ENCODE measurements around the gene ZKSCAN1.
"Not testable (repeated sequence)": the region's sequence is repeated elsewhere in the genome, so short reads cannot be mapped to it uniquely, and the experiment has no call there.

Gene ZKSCAN1

DNA sequence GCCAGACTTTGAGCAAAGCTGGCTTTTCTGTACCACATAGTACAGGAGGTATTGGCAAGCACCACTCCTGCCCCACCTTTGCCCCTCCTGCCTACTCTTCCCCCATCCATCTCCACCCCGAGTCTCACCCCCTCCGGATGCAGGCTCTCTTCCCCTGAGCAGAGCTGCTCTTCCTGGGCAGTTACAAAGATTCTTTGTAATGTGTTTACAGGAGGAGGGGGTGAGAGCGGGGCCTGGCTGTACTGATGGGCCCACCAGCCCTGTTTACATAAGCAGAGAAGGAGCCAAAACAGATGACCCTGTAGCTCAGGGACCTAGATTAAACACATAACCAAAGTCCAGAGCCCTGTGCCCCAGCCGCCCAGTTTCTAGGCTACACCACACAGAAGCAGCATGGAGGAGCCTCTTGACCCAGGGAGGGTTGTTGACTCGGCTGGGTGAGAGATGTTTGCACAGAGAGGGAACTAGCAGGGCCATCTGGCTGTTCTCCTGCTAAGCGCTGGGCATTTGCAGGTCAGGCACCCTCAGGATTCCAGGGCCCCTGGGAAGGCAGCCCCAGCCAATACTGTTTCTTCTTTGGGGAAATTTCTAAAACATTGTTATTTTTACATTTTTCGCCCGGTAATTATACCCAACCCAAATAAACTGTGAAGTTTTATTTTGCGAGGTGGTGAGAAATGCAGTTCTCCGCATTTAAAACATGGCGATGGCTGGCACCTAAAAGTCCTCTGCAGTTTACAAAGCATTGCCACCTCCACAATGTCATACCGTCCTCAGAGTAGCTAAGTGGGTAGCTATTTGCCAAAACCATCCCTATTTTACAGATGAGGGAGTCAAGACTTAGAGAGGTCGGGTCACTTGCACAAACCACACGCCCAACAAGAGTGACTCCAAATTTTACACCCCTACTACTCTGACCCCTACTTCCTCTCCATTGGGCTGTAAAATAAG lies 11.4 kb upstream of the ZKSCAN1 start:
- DNase-seq (ENCODE audit: low read depth in 2 of 2) = no peak

- no peak for DNase-seq (ENCODE audit: low read depth in 2 of 2)
These were observed 7.5 kb upstream of the ZKSCAN1 start for GRCh38 chr7:100007887-100008286.

- DNase-seq (ENCODE audit: low read depth in 2 of 2) = no peak
These were observed 6.9 kb upstream of the ZKSCAN1 start for GRCh38 chr7:100008525-100008924.

- DNase-seq (ENCODE audit: low read depth in 2 of 2) = not testable (repeated sequence)
These were observed 5.4 kb upstream of the ZKSCAN1 start for GRCh38 chr7:100009952-100010351.

DNA sequence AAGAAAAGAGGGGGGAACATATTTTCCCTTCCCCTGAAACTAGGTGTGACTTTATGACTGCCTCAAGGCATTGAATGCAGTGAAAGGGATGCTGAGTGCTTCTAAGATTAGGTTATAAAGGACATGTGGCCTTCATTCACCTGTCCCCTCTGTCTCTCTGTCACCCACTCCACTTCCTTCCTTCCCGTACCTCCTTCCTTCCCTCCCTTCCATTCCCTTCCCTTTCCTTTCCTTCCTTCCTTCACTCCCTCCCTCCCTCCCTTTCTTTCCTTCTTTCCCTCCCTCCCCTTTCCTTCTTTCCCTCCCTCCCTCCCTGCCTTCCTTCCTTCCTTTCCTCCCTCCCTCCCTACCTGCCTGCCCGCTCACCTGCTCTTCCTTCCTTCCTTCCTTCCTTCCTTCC lies 4.5 kb upstream of the ZKSCAN1 start:
- no peak for DNase-seq (ENCODE audit: low read depth in 2 of 2)

DNA sequence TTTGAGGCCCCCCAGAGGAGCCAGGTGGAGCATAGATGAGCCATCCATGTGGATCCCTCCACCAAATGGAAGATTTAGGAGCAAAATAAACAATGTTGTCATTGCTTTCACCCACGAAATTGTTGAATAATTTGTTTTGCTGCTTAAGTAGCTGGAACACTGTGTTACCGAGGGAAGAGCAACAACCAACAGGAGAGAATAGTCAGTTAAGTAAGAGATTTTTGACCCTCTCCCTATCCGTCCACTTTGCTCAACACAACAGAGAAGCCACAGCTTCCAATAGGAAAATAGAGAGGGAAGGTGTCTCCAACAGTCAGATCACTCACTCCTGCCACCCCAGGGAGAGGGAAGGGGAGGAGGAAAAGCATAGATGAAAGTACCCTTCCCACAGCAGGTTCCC lies 3.9 kb upstream of the ZKSCAN1 start:
- DNase-seq (ENCODE audit: low read depth in 2 of 2) = no peak

- DNase-seq (ENCODE audit: low read depth in 2 of 2) = not testable (repeated sequence)
These were observed 2.7 kb upstream of the ZKSCAN1 start for GRCh38 chr7:100012385-100013327.

GRCh38 chr7:100013328-100013676 lies 2.1 kb upstream of the ZKSCAN1 start:
- no peak for DNase-seq (ENCODE audit: low read depth in 2 of 2)

GRCh38 chr7:100016215-100016901 lies 962 bp downstream of the ZKSCAN1 start:
- no peak for DNase-seq (ENCODE audit: low read depth in 2 of 2)

DNA sequence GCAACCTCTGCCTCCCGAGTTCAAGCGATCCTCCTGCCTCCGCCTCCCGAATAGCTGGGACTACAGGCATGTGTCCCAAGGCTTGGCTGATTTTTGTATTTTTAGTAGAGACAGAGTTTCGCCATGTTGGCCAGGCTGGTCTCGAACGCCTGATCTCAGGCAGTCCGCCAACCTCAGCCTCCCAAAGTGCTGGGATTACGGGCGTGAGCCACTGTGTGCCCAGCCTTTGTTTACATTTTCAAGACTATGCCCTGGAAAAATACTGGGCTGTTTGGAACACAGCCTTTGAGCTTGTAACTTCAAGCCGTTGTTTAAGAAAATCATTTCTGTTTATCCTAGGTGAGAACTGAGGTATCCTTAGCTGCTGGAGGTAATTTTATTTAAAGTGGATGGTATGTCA lies 1.9 kb downstream of the ZKSCAN1 start:
- no peak for DNase-seq (ENCODE audit: low read depth in 2 of 2)

DNA sequence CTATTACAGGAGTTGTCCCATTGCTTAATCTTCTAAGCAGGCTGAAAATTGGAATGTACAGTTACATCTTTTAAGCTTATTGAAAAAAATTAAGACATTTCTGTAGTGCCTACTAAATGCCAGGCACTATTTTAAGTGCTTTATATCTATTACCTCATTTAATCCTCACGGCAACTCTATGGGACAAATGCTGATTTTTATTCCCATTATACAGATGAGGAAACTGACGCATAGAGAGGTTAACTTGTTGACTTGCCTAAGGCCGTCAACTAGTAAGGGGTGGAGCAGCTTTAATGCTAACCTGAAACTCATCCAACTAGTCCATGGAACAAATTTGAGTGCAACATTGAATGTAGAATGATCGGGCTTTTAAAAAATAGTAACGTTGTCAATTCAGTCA lies 2.5 kb downstream of the ZKSCAN1 start:
- DNase-seq (ENCODE audit: low read depth in 2 of 2) = no peak

GRCh38 chr7:100019908-100020307 lies 4.5 kb downstream of the ZKSCAN1 start:
- DNase-seq (ENCODE audit: low read depth in 2 of 2) = no peak

GRCh38 chr7:100021297-100021696 lies 5.9 kb downstream of the ZKSCAN1 start:
- no peak for DNase-seq (ENCODE audit: low read depth in 2 of 2)

DNA sequence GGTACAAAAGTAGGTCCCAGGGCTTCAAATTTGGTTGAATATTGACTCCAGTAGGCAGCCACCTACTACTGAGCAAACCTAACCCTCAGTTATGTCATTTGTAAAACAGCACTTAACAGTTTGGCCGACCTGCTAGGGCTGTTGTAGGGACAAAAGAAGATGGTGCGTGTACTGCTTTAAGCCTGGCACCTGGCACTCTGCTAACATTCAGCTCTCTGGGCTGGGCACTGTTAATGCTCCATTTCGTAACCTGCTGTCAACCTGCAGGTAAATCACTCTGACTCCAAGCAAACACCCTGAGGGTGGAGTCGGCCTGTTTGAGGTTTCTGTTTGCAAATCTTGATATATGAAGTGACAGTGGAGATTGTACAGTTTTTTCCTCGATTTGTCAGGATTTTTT lies 7.2 kb downstream of the ZKSCAN1 start:
- DNase-seq (ENCODE audit: low read depth in 2 of 2) = no peak

- DNase-seq (ENCODE audit: low read depth in 2 of 2) = no peak
These were observed 8.1 kb downstream of the ZKSCAN1 start for GRCh38 chr7:100023526-100023925.

GRCh38 chr7:100024020-100024619 lies 8.7 kb downstream of the ZKSCAN1 start:
- DNase-seq (ENCODE audit: low read depth in 2 of 2) = no peak

DNA sequence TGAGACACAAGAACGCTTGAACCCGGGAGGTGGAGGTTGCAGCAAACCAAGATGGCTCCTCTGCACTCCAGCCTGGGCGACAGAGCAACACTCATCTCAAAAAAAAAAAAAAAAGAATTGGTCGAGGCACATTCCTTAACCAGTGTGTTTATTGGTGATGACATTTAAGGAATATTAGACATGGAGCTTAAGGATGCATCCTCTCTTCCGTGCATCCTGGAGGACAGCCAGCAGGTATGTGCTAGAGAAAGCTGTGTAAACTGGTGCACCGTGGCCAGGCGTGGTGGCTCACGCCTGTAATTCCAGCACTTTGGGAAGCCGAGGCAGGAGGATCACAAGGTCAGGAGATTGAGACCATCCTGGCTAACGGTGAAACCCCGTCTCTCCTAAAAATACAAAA lies 11.8 kb downstream of the ZKSCAN1 start:
- DNase-seq (ENCODE audit: low read depth in 2 of 2) = no peak

GRCh38 chr7:100029596-100029995 lies 14.2 kb downstream of the ZKSCAN1 start:
- DNase-seq (ENCODE audit: low read depth in 2 of 2) = no peak

GRCh38 chr7:100033526-100033925 lies 18.1 kb downstream of the ZKSCAN1 start:
- DNase-seq (ENCODE audit: low read depth in 2 of 2) = no peak

GRCh38 chr7:100034871-100035510 lies 19.6 kb downstream of the ZKSCAN1 start:
- no peak for DNase-seq (ENCODE audit: low read depth in 2 of 2)

DNA sequence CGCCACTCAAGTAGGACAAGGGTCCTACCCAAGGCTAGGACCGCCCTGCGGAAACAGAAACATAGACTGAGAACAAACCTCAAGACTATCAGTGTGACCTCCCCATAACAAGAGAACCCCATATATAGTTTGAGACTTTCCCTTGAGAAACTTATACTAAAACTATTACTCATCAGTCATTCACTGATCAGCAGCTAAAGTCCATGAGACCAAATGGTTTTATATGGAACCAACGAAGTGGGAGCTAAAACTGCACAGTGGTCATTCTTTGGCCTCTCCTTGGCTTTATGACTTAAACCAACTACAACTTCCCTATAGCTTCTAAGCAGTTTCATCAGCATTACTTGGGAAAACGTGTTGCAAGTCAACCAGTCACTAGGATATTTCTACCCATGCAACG lies 20.5 kb downstream of the ZKSCAN1 start:
- DNase-seq (ENCODE audit: low read depth in 2 of 2) = no peak
